Measurements from ENCODE around the gene SPTBN5.

DNA sequence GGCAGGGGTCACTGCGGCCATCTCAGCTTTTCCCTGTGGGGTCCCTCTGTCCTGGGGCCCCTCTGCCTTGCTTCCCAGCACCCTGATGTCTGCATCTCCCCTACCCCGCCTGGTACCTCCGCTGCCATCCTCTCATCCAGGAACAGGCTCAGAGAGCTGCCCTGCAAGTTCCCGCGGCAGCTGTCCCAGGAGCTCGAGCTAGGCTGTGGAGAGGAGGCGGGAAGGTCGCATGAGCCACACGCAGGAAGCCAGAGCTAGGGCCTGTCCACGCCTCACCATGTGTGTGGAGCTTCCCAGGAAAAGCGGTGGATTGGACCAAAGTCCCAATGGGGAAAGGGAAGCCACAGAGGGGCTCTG is 42.7 kb downstream of the SPTBN5 start:
- TF ChIP-seq, protein P1, sequence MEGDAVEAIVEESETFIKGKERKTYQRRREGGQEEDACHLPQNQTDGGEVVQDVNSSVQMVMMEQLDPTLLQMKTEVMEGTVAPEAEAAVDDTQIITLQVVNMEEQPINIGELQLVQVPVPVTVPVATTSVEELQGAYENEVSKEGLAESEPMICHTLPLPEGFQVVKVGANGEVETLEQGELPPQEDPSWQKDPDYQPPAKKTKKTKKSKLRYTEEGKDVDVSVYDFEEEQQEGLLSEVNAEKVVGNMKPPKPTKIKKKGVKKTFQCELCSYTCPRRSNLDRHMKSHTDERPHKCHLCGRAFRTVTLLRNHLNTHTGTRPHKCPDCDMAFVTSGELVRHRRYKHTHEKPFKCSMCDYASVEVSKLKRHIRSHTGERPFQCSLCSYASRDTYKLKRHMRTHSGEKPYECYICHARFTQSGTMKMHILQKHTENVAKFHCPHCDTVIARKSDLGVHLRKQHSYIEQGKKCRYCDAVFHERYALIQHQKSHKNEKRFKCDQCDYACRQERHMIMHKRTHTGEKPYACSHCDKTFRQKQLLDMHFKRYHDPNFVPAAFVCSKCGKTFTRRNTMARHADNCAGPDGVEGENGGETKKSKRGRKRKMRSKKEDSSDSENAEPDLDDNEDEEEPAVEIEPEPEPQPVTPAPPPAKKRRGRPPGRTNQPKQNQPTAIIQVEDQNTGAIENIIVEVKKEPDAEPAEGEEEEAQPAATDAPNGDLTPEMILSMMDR (IDR thresholded peaks at IDR 0.05): no peak
- TF ChIP-seq POLR2A (IDR thresholded peaks at IDR 0.05; ENCODE audit: low read depth) (no peak), POLR2AphosphoS5 (IDR thresholded peaks at IDR 0.05) (no peak), EP300 (IDR thresholded peaks at IDR 0.05) (no peak)

All from esophagus muscularis mucosa (tissue), 4 donors.